Activated T-helper 1 cell treated with anti-CD3 and anti-CD28 coated beads, Interleukin-12 subunit alpha, Interleukin-12 subunit beta, Interleukin-2, Interleukin-4 antibody, amounts not matched to agents 30 ng/mL and 10 ng/mL and 1 ng/mL, durations not matched to agents 14 hours and 24 hours and 36 hours (primary cell): ENCODE measurements around the gene ARNT2. TPM values are rescaled to one million over a fixed set of nuclear protein-coding genes. Genes with fewer than 3 reads are reported as not detected.

Source experiments
- DNase-seq: peaks from one replicate; pipeline ENCODE4 v3.0.0; 2021; ENCODE audit warnings: low spot score
- H3K27ac Mint-ChIP-seq: one replicate; pipeline ENCODE4 v1.8.0; 2021; ENCODE audit warnings: mild to moderate bottlenecking, mixed read lengths
- H3K27me3 Mint-ChIP-seq: one replicate; pipeline ENCODE4 v1.8.0; 2022; ENCODE audit warnings: mild to moderate bottlenecking, moderate library complexity, mixed read lengths; ENCODE audit not compliant: insufficient read depth
- H3K36me3 Mint-ChIP-seq: one replicate; pipeline ENCODE4 v1.8.0; 2021; ENCODE audit warnings: low read depth, mixed read lengths
- H3K4me1 Mint-ChIP-seq: one replicate; pipeline ENCODE4 v1.8.0; 2021; ENCODE audit warnings: low read depth, mixed read lengths
- H3K4me3 Mint-ChIP-seq: one replicate; pipeline ENCODE4 v1.8.0; 2021; ENCODE audit warnings: mild to moderate bottlenecking, moderate library complexity, mixed read lengths
- H3K9me3 Mint-ChIP-seq: one replicate; pipeline ENCODE4 v1.8.0; 2021; ENCODE audit warnings: mixed read lengths
- intact Hi-C: fragments of 100-400 bp; cut with micrococcal nuclease; formaldehyde crosslinking; loops from one replicate; pipeline ENCODE4 v1.15.1; 2024
- total RNA-seq: library from RNA; stranded (reverse); gene quantifications from 2 replicates; pipeline ENCODE4 v1.2.3, GENCODE V29; 2022

ARNT2 gene
- total RNA-seq, 1 donor from 2014 or later = 0.36 TPM

- DNase-seq = no peak
- Mint-ChIP-seq H3K27me3 (peaks cover 7% of the 10 kb centered on the region), H3K4me3 (no peak overlapping the region), H3K36me3 (no peaks in the 10 kb centered on the region), H3K27ac (no peak overlapping the region), H3K9me3 (no peaks in the 10 kb centered on the region), H3K4me1 (peaks cover 4% of the 10 kb centered on the region)
- intact Hi-C loops = loop anchor here (1.0 to 5.0 kb wide), 2 partner anchors 652 to 811 kb away; no protein-coding TSS in a partner anchor
These were observed 51.0 kb downstream of the ARNT2 start for GRCh38 chr15:80455051-80455648.

GRCh38 chr15:80455668-80456442 is 51.7 kb downstream of the ARNT2 start:
- H3K9me3 Mint-ChIP-seq = no peaks in the 10 kb centered on the region
- DNase-seq = peak; percentile 25
- peaks cover 4% of the 10 kb centered on the region for H3K4me1 Mint-ChIP-seq
- intact Hi-C loops = loop anchor here (1.0 to 5.0 kb wide), 4 partner anchors 320 to 810 kb away; no protein-coding TSS in a partner anchor
- no peak overlapping the region for H3K27ac Mint-ChIP-seq
- H3K4me3 Mint-ChIP-seq = no peak overlapping the region
- peaks cover 7% of the 10 kb centered on the region for H3K27me3 Mint-ChIP-seq
- no peaks in the 10 kb centered on the region for H3K36me3 Mint-ChIP-seq

- no peak for DNase-seq
- H3K27me3 Mint-ChIP-seq = peaks cover 7% of the 10 kb centered on the region
- H3K27ac Mint-ChIP-seq = no peak overlapping the region
- H3K36me3 Mint-ChIP-seq = no peaks in the 10 kb centered on the region
- intact Hi-C loops = loop anchor here (1.0 to 5.0 kb wide), 3 partner anchors 319 to 650 kb away; no protein-coding TSS in a partner anchor
- H3K4me1 Mint-ChIP-seq = peaks cover 4% of the 10 kb centered on the region
- no peak overlapping the region for H3K4me3 Mint-ChIP-seq
- no peaks in the 10 kb centered on the region for H3K9me3 Mint-ChIP-seq
These were observed 52.6 kb downstream of the ARNT2 start for GRCh38 chr15:80456517-80457492.

DNA sequence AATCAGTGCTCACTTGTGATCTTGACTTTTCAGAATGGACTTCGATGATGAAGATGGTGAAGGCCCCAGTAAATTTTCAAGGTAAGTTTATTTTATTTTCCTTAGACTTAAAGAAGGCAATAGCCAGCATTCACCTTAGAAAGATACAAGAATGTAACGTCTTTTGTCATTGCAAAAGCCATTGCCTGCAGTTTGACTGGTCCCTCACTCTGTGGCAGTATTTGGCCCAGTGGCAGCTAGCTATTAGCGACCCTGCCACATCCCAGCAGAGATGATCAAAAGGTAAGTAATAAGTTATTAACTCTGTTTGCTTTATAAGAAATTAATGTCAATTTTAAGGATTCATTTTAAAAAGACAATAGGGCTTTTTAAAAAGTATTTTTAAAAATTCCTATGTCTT is 53.7 kb downstream of the ARNT2 start:
- H3K9me3 Mint-ChIP-seq = no peaks in the 10 kb centered on the region
- peaks cover 4% of the 10 kb centered on the region for H3K4me1 Mint-ChIP-seq

GRCh38 chr15:80458580-80458979 is 54.4 kb downstream of the ARNT2 start:
- intact Hi-C loops = loop anchor here (5.0 kb wide), 1 partner anchor 649 kb away; no protein-coding TSS in a partner anchor
- Mint-ChIP-seq H3K4me3 (no peak overlapping the region), H3K36me3 (no peaks in the 10 kb centered on the region), H3K9me3 (no peaks in the 10 kb centered on the region), H3K27ac (no peak overlapping the region), H3K4me1 (peaks cover 4% of the 10 kb centered on the region), H3K27me3 (peaks cover 7% of the 10 kb centered on the region)
- no peak for DNase-seq

More for the DNA sequence above, 53.7 kb downstream of the ARNT2 start:
- DNase-seq = no peak
- Mint-ChIP-seq H3K4me3 (no peak overlapping the region), H3K27ac (no peak overlapping the region), H3K27me3 (peaks cover 7% of the 10 kb centered on the region), H3K36me3 (no peaks in the 10 kb centered on the region)
- intact Hi-C loops = loop anchor here (5.0 kb wide), 1 partner anchor 649 kb away; no protein-coding TSS in a partner anchor

DNA sequence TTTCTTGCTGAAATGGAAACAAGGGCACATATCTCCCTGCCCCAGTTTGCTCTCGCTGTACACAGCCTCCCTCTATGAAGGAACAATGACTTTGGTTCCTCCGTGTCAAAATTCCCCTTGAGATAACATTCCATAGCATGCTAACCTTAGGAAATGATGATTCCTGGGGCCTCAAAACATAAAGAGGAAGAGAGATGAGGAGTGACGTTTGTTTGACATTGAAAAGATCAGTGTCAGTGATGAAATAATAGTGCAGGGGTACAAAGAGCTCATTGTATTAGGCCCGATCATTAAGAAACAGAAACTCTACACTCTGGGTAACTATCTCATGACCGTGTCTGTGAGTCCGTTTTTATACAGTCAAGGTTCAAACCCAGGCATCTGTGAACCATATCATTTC is 55.2 kb downstream of the ARNT2 start:
- no peak for DNase-seq
- no peak overlapping the region for H3K27ac Mint-ChIP-seq
- H3K9me3 Mint-ChIP-seq = no peaks in the 10 kb centered on the region
- peaks cover 7% of the 10 kb centered on the region for H3K27me3 Mint-ChIP-seq
- H3K4me1 Mint-ChIP-seq = peaks cover 4% of the 10 kb centered on the region
- H3K36me3 Mint-ChIP-seq = no peaks in the 10 kb centered on the region
- intact Hi-C loops = loop anchor here (5.0 kb wide), 1 partner anchor 648 kb away; no protein-coding TSS in a partner anchor
- no peak overlapping the region for H3K4me3 Mint-ChIP-seq

DNA sequence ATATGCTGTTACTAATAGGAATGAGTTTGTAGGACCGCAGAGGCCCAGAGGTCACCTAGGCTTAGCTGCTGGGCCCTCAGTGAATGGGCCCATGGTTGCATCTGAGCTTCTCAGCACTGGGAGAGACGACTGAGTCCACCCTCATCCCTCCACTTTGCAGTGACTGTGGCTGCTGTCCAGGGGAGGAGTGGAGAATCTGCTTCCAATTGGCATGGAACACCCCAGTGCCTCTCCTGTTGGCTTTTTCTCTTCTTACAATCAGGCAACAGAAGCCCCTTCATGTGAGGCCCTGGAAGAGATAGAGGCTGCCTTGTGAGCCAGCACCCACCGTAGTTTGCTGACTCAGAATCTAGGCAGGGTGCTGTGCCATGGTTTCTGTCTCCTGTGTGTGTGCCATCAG is 55.6 kb downstream of the ARNT2 start:
- no peaks in the 10 kb centered on the region for H3K9me3 Mint-ChIP-seq

GRCh38 chr15:80461356-80462095 is 57.3 kb downstream of the ARNT2 start:
- intact Hi-C loops = no loop called here
- Mint-ChIP-seq H3K4me1 (no peaks in the 10 kb centered on the region), H3K9me3 (no peaks in the 10 kb centered on the region), H3K4me3 (no peak overlapping the region), H3K27me3 (no peaks in the 10 kb centered on the region), H3K36me3 (no peaks in the 10 kb centered on the region), H3K27ac (no peak overlapping the region)
- no peak for DNase-seq

More for the DNA sequence above, 55.6 kb downstream of the ARNT2 start:
- Mint-ChIP-seq H3K27ac (no peak overlapping the region), H3K36me3 (no peaks in the 10 kb centered on the region), H3K4me3 (no peak overlapping the region), H3K27me3 (peaks cover 7% of the 10 kb centered on the region), H3K4me1 (peaks cover 4% of the 10 kb centered on the region)
- intact Hi-C loops = loop anchor here (5.0 kb wide), 1 partner anchor 647 kb away; no protein-coding TSS in a partner anchor
- DNase-seq = no peak

GRCh38 chr15:80462111-80462510 is 57.9 kb downstream of the ARNT2 start:
- DNase-seq = no peak
- no peak overlapping the region for H3K27ac Mint-ChIP-seq
- no peaks in the 10 kb centered on the region for H3K9me3 Mint-ChIP-seq
- no peaks in the 10 kb centered on the region for H3K4me1 Mint-ChIP-seq
- H3K4me3 Mint-ChIP-seq = no peak overlapping the region
- H3K36me3 Mint-ChIP-seq = no peaks in the 10 kb centered on the region
- intact Hi-C loops = no loop called here
- H3K27me3 Mint-ChIP-seq = peaks cover 2% of the 10 kb centered on the region

DNA sequence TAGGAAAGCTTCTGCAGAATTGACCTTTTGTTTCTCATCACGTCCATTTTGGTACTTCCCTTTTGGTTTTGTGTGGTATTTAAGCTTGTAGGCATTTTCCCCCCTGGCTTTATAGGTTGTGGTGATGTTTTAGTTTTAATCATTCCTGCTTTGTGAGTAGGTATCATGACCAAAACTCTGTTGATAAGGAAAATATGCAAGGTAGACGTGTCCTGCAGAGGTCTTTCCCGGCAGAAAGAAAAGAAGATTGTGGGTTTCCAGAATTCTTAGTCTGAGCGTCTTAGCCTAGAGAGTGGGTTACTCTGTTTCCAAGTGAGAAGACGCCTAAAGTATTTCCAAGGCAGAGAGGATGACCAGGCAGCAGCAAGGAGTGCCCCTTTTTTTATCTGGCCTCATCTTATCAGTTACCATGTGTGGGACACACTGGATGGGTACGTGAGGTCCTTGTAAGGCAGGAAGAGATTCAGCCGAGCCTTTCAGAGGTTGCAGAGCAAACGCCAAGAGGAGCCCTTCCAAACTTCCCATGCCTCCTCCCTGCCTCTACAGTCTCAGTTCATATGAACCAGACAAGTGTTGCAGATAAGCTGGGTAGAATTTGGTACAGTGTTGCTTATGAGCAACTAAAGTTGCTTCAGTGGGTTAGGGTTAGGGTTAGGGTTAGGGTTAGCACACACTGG is 58.8 kb downstream of the ARNT2 start:
- no peaks in the 10 kb centered on the region for H3K9me3 Mint-ChIP-seq
- H3K36me3 Mint-ChIP-seq = no peaks in the 10 kb centered on the region
- peaks cover 3% of the 10 kb centered on the region for H3K27me3 Mint-ChIP-seq
- intact Hi-C loops = no loop called here
- no peak overlapping the region for H3K4me3 Mint-ChIP-seq
- no peaks in the 10 kb centered on the region for H3K4me1 Mint-ChIP-seq
- no peak for DNase-seq
- no peak overlapping the region for H3K27ac Mint-ChIP-seq

DNA sequence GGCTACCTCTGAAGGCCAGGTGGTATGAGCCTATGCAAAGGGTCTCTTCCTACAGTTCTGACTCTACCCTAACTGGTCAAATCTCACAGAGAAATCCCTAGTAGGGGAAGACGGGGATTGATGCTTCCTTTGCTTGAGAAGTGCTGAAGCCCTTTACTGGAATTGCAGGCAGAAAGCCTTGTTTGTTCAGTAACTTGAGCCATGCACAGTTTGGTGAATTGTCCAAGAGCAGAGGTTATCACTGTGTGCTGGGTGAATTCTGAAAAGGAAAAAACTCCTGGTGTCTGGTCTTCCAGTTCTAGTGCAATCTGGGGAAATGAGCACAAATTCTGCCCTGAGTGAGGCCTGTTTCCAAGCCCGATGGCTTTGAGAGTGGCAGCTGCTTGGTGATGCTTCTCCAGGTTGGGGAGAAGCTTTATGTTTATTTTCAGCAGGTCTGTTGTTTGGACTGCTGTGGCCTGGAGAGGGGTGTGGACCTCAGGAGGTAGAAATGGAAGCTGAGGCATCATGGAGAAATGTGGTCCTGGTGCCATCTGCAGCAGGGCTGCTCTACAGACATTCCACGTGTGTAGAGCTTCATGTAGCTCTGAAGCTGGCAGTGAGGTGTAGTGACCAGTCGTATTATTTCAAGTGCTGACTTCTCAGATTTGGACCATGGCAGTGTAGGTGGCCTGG is 60.9 kb downstream of the ARNT2 start:
- H3K4me3 Mint-ChIP-seq = no peak overlapping the region
- H3K27ac Mint-ChIP-seq = no peak overlapping the region
- H3K27me3 Mint-ChIP-seq = peaks cover 3% of the 10 kb centered on the region
- no peaks in the 10 kb centered on the region for H3K36me3 Mint-ChIP-seq
- no peaks in the 10 kb centered on the region for H3K4me1 Mint-ChIP-seq
- intact Hi-C loops = no loop called here
- no peaks in the 10 kb centered on the region for H3K9me3 Mint-ChIP-seq
- DNase-seq = no peak
